GM12872 (cell line): ENCODE data around the gene SLC25A26.

ENCODE experiments used
- CTCF ChIP-seq: IDR thresholded peaks from 3 replicates; pipeline ENCODE4 v1.5.1; 2011; ENCODE audit warnings: low read depth, mild to moderate bottlenecking, low read length, moderate library complexity; ENCODE audit not compliant: insufficient read depth

SLC25A26 gene

GRCh38 chr3:66259566-66260255, 38.9 kb downstream of the SLC25A26 start:
- TF ChIP-seq CTCF: no peak

- no peak for TF ChIP-seq CTCF
Measured at GRCh38 chr3:66260431-66260830, 39.6 kb downstream of the SLC25A26 start.

- no peak for TF ChIP-seq CTCF
Measured at GRCh38 chr3:66261355-66261754, 40.6 kb downstream of the SLC25A26 start.

- no peak for TF ChIP-seq CTCF
Measured at GRCh38 chr3:66265649-66266048, 44.8 kb downstream of the SLC25A26 start.

- no peak for TF ChIP-seq CTCF
Measured at GRCh38 chr3:66266551-66266950, 45.8 kb downstream of the SLC25A26 start.

- TF ChIP-seq CTCF: no peak
Measured at GRCh38 chr3:66267031-66267430, 46.2 kb downstream of the SLC25A26 start.

- TF ChIP-seq CTCF: no peak
Measured at GRCh38 chr3:66267906-66268305, 47.1 kb downstream of the SLC25A26 start.
